GM12891 (cell line): ENCODE measurements around the gene THOP1.

Source experiments
- DNase-seq: peaks from one replicate; pipeline ENCODE4 v3.0.0; 2011; ENCODE audit warnings: low spot score; ENCODE audit not compliant: insufficient read length
- FAIRE-seq: peaks from 2 replicates; lab custom pipeline; 2011; peaks lifted over from hg19 to GRCh38; lab: Jason Lieb, UNC
- PAX5 ChIP-seq: IDR thresholded peaks from 2 replicates; pipeline ENCODE4 v1.6.1; 2011; ENCODE audit warnings: low read length, moderate library complexity, mild to moderate bottlenecking; ENCODE audit not compliant: insufficient read depth, severe bottlenecking
- POLR2A ChIP-seq: IDR thresholded peaks from 2 replicates; pipeline ENCODE4 v1.6.1; 2011; ENCODE audit warnings: low read depth, low read length, control low read depth
- POLR2AphosphoS5 ChIP-seq: IDR thresholded peaks from 2 replicates; pipeline ENCODE4 v1.6.1; 2011; ENCODE audit warnings: low read depth, low read length, control low read depth
- POU2F2 ChIP-seq: IDR thresholded peaks from 2 replicates; pipeline ENCODE4 v1.6.1; 2011; ENCODE audit warnings: low read depth, mild to moderate bottlenecking, control low read depth, low read length, moderate library complexity
- SPI1 ChIP-seq: IDR thresholded peaks from 2 replicates; pipeline ENCODE4 v1.6.1; 2011; ENCODE audit warnings: low read depth, low read length, control low read depth
- TAF1 ChIP-seq: IDR thresholded peaks from 2 replicates; pipeline ENCODE4 v1.6.1; 2011; ENCODE audit warnings: low read depth, low read length, control low read depth

THOP1 gene

DNA sequence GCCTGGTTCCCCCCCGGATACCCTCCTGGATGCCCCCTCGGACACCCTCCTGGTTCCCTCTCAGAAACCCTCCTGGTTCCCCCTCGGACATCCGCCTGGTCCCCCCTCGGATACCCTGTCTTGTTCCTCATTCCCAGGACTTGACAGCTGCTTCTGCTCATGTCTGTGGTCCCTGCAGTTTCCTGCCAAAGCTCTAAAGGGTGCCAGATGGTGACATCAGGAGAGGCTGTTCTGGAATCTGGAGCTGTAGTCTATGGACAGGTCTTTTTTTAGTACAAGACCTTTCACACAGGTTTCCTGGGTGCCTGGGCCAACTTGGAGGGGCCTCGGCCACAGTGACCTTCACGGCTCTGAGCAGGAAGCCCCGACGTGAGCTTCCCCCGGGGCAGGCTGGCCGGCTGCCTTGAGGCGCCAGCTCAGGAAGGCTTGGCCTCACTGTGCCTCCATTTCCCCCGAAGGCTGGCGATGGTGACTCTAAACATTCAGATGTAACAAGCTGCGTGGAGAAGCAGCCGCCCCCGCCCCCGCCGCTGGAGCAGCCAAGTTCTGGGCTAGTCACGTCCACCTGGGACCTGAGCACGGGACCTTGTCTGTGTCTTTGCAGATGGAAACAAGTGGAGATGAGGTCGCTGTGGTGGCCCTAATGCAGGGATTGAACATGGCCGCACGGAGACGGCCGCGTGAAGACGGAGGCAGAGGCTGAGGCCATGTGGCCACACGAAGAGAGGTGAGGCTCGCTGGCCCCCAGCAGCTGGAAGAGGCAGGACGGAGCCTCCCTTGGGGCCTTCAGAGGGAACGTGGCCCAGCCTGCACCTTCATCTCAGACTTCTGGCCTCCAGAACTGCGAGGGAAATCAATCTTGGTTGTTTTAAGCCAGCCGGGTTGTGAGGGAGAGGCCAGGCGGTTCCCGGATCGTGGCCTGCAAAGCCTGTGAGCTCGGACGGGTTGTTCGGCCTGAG, 15.0 kb upstream of the THOP1 start:
- TF ChIP-seq PAX5 = no peak
- TF ChIP-seq TAF1 = no peak
- FAIRE-seq = no peak
- no peak for DNase-seq

DNA sequence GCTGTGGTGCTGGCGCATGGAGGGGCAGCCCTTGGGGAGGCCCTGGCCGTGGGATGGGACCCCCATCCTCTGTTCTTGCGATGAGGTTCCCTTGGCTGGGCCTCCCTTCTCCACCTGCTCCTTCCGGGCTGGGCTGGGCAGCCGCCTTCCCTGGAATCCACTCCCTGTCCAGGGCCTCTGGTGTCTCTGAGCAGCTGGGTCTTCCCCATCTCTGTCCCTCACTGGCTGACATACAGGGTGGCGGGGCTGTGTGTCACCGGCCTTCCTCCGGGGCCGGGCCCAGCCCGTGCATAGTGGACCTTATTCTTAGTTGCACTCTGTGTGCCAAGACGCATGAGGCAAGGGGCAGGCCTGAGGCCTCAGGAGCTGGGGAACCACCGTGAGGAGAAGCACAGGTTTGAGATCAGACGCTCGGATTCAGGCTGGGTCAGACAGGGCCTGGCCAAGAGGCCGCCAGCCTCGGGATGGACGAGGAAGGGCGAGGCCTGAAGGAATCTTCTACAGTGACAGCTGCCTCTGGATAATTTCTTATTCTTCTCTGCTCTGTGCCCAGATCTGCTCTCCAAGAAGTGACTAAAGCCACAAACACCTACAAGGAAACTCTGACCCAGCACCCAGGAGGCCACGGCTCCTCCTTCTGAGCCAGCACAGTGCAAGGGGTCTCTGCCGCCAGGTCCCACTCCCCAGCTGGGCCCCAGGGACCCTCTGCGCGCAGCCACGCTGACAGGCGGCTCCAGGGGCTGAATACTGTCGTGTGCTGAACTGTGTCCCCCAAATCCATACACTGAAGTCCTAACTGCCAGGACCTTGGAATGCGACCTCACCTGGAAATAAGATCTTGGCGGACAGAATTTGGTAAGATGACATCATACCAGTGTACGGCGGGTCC, 13.3 kb upstream of the THOP1 start:
- DNase-seq (no peak), FAIRE-seq (no peak)
- no peak for TF ChIP-seq SPI1
- TF ChIP-seq POU2F2 = no peak
- no peak for TF ChIP-seq PAX5
- TF ChIP-seq POLR2AphosphoS5 = no peak
- no peak for TF ChIP-seq TAF1
- no peak for TF ChIP-seq POLR2A

DNA sequence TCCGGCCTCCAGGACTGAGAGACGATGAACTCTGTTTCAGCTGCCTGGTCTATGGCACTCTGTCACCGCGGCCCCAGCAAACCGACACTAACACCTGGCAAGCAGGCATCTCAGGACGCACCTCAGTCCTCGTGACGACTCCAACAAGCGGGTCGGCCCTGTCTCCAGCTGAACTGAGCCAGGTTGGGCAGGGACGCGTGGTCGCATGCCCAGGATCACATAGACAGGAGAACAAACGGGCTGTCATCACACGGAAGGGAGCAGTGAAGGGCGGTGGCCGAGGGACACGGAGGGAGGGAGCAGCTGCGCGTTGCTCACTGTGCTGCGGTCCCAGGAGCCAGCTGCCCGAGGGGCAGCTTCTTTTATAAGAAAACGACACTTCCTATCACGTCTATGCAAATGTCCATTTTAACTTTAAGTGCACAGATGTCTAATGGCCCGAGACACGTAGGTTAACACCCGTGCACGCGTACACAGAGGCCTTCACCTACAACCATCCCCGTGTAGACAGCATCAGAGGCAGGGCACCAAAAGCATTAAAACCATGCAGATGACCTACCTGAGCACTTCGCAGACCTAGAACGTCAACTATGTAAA, 11.1 kb upstream of the THOP1 start:
- no peak for FAIRE-seq
- DNase-seq = no peak
- no peak for TF ChIP-seq POU2F2

DNA sequence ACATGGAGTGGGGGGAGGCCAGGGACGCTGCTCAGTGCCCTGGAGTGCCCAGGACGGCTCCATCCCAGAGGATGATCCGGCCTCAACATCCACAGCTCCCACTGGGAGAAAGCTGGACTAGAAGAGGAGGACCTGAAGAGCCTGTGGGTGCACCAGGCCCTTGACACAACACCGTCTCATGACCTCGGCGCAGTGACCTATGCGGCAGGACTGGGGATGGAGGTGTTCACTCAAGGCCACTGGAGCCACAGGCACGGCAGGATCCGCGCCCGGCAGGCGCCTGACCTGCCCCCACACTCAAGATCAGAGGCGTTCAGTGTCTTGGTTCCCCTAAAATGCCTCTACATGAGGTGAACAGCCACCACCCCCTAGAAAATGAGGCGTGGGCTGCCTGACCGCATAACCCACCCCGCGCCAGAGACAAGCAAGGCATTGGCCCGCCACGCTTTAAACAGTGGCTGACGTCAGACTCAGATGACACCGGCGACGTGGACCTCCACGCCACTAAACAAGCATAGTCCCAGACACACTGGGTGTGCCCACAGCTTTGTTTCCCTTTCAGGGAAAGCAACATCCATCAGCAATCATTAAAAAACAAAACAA, 10.2 kb upstream of the THOP1 start:
- no peak for TF ChIP-seq POLR2AphosphoS5
- TF ChIP-seq SPI1 = no peak
- TF ChIP-seq POLR2A = no peak
- TF ChIP-seq PAX5 = no peak
- no peak for TF ChIP-seq TAF1
- TF ChIP-seq POU2F2 = no peak
- FAIRE-seq = no peak

DNA sequence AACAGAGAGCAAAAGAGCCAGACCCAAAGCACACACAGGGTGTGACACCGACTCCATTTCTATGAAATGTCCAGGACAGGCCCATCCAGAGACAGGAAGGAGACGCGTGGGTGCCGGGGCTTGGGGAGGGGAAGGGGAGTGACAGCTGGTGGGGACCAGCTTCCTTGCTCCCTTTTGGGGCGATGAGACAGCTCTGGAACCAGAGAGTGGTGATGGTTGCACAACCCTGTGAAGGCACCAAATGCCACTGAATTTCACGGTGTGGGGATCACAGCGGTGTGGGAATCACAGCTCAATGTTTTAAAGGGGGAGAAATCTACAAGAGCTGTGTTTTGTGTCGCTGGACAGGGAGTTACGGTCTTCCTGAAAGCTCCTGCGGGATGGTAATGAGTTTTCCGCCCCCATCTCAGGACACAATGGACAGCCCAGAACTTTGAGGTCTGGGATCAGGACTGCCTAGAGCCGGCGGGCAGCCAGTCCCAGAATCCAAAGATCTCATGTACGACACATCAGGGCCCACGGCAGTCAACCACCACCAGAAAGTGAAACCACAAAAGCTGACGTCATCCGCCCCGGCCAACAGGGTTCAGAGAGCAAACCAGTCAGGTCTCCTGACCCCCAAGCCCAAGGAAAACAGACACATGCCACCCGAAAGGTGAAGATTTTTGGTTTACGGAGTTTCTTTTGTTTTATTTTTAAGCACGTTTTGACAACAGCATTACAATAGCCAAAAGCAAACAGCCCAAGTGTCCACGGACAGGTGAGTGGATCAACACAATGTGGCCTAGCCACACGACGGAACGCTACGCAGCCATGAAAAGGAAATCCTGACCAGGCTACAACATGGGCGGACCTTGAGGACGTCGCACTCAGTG, 9.5 kb upstream of the THOP1 start:
- no peak for TF ChIP-seq TAF1
- TF ChIP-seq PAX5 = no peak
- no peak for TF ChIP-seq POLR2A
- no peak for TF ChIP-seq SPI1
- TF ChIP-seq POU2F2 = no peak
- TF ChIP-seq POLR2AphosphoS5 = no peak
- FAIRE-seq (peak; percentile 72), DNase-seq (peak; percentile 67)

More for the DNA sequence above, 10.2 kb upstream of the THOP1 start:
- DNase-seq = no peak

DNA sequence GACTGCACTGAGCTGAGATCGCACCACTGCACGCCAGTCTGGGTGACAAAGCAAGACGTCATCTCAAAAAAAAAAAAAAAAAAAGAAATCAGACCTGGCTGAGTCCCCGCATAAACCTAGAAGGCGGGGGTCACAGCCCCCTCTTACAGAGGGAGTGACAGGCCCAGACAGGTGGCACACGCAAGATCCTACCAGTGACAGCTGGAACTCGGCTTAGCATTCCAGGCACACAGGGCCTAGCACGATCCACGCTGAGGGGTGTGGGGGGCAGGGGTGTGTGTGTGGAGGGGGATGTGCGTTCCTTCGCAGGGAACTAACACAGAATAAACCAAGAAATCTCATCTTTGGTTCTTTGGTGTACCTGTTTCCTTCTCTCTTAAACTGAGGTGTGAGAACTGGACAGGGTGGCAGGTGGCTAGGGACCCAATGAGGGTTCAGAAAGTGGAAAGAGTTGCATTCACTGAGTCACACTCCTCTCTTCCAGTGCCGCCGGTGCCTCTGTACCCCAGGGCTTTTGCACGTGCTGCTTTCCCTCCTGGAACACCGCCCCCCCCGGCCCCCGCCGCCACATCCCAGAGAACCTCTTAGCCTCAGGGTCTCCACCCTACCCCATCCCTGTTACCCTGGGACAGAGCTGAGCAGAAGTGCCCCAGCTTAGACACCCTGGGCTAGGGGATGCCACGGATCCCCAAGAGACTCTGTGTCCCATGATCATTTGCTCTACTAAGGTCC, 7.2 kb upstream of the THOP1 start:
- FAIRE-seq (no peak), DNase-seq (no peak)
- TF ChIP-seq PAX5 (no peak), TAF1 (no peak)

DNA sequence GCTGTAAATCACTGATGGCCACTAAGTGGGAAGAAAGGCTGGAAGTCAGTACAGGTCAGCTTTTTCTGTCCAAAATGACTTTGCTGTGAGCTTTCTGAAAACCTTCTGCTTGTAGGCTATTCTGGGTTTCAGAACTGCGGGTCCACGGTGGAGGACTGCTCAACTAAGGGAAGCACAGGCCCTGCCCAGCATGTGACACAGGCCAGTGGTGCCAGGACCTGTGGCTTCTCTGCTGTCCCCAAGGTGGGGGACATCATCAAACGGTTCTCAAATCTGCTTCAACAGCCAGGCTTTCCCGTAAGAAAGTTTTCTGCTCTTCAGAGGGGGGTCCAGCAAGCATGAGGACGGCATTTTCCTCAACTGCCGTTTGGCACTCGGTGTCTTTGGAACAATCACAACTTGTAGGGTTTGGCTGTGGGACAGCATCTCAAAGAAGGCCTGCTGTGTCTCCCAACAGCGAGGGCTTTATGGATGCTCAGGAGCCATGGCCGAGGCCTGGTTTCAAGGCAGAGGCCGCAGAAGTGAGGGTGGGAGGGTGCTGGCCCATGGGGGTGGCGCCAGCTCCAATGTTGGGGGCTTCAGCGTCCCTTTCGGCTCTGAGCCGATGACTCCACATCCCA, 6.1 kb upstream of the THOP1 start:
- no peak for DNase-seq
- TF ChIP-seq SPI1 (no peak), POU2F2 (no peak), PAX5 (no peak), TAF1 (no peak), POLR2AphosphoS5 (no peak), POLR2A (no peak)
- FAIRE-seq = no peak

DNA sequence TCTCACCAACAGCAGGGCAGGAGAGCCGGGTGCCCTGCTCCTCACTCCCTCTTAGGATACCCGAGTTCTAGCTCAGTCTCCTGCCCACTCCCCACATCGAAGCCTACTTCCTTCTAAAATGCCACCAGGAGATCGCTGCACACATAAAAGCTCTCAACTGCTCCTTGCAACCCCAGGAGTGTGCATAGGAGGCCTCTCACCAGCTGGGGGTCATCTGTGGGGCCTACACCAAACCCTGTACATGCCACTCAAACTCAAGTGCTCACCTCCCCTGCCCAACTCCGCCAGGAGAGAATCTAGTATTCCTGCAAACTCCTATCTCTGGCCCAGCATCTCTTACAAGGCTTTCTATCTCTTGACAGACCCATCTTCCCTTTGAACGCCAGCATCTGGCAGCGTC, 5.0 kb upstream of the THOP1 start:
- DNase-seq = no peak
- FAIRE-seq = no peak
- TF ChIP-seq PAX5 (no peak), SPI1 (no peak), POU2F2 (no peak), TAF1 (no peak), POLR2A (no peak), POLR2AphosphoS5 (no peak)
